ENCODE results near the gene ITSN1. TPM values are rescaled to one million over a fixed set of nuclear protein-coding genes. Genes with fewer than 3 reads are reported as not detected.
A peak's percentile ranks its signal among the peaks of the same experiment; 100 is the strongest.
"Not testable (repeated sequence)": the region's sequence is repeated elsewhere in the genome, so short reads cannot be mapped to it uniquely, and the experiment has no call there.

ITSN1 gene
- total RNA-seq, 4 donors from 2014 or later, result 37.0 to 123 (median 61.1) TPM

DNA sequence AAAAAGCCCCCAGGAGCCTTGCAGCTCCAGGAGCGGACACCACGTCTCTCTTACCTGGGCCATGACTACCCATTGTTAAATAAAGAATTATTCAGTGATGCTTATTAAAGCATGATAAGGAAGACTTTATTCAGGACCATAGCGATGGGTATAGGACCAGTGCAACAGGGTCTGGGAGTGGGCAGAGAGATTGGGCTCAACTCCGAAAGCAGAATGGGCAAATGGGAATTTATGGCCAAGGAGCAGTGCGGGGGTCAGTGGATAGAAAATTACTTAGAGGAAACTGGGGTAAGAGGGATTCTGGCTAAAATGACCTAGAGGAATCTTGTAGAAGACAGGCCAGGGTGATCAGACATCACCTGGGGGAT is 273.9 kb downstream of the ITSN1 start:
- DNase-seq, result no peak
- in situ Hi-C loops (cut with MboI; ENCODE audit: low pct_ligation_motif_present in 1 of 4, low pct_unique_long_range_greater_than_20kb in 1 of 4, low sequenced_read_pairs in 3 of 4) (loop anchor here (25.0 kb wide), 2 partner anchors 696 to 721 kb away; partner anchors contain the start of gene RCAN1 (in 3 of the 4)), intact Hi-C loops (cut with DNase I; ENCODE audit: low total_unique reads) (no loop called here)
- Histone ChIP-seq H3K27me3 (no peaks in the 10 kb centered on the region), H3K36me3 (peaks cover 0 to 20% (median 6%) of the 10 kb centered on the region in 4 donors), H3K9me3 (no peaks in the 10 kb centered on the region), H3K27ac (peak overlapping the region; percentile 80 to 90 (median 88)), H3K4me1 (peaks cover 0 to 24% (median 18%) of the 10 kb centered on the region in 4 donors), H3K4me3 (peak overlapping the region; percentile 7 to 88 (median 74))
- TF ChIP-seq POLR2AphosphoS5 (IDR thresholded peaks at IDR 0.05), result no peak
- TF ChIP-seq POLR2A (IDR thresholded peaks at IDR 0.05), result no peak
- TF ChIP-seq, protein P1, sequence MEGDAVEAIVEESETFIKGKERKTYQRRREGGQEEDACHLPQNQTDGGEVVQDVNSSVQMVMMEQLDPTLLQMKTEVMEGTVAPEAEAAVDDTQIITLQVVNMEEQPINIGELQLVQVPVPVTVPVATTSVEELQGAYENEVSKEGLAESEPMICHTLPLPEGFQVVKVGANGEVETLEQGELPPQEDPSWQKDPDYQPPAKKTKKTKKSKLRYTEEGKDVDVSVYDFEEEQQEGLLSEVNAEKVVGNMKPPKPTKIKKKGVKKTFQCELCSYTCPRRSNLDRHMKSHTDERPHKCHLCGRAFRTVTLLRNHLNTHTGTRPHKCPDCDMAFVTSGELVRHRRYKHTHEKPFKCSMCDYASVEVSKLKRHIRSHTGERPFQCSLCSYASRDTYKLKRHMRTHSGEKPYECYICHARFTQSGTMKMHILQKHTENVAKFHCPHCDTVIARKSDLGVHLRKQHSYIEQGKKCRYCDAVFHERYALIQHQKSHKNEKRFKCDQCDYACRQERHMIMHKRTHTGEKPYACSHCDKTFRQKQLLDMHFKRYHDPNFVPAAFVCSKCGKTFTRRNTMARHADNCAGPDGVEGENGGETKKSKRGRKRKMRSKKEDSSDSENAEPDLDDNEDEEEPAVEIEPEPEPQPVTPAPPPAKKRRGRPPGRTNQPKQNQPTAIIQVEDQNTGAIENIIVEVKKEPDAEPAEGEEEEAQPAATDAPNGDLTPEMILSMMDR (IDR thresholded peaks at IDR 0.05), result no peak
- no peak for TF ChIP-seq EP300 (IDR thresholded peaks at IDR 0.05; ENCODE audit: low read depth)
- WGBS, 2 donors (ENCODE audit: low coverage in 1 of 2), result 60% methylated on average over 5 of the region's 5 CpGs; no CpG with 5 or more reads in 1 of the 2 donors

DNA sequence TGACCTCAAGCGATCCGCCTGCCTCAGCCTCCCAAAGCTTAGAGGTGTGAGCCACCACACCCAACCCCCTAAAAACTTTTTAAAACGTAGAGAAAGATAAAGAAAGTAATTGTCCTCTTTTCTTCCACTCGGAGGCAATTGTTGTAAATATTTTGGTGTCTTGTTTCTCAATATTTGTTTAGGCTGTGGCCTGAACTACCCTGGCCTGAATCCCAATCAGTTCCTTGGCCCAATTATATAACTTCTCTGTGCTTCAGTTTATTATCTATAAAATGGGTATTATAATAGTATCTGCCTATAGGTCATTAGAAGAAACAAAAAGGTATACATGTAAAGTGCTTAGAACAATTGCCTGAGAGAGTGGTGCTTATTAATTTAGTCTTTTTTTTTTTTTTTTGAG is 275.1 kb downstream of the ITSN1 start:
- H3K27me3 ChIP-seq, result no peaks in the 10 kb centered on the region
- no peak overlapping the region for H3K4me3 ChIP-seq
- H3K27ac ChIP-seq, result no peak overlapping the region
- H3K36me3 ChIP-seq, result peaks cover 0 to 8% (median 3%) of the 10 kb centered on the region in 4 donors
- intact Hi-C loops (cut with DNase I; ENCODE audit: low total_unique reads), result no loop called here
- H3K4me1 ChIP-seq, result peaks cover 0 to 24% (median 18%) of the 10 kb centered on the region in 4 donors
- H3K9me3 ChIP-seq, result no peaks in the 10 kb centered on the region
- TF ChIP-seq, protein P1 (IDR thresholded peaks at IDR 0.05), result no peak
- TF ChIP-seq POLR2A (IDR thresholded peaks at IDR 0.05) (no peak), EP300 (IDR thresholded peaks at IDR 0.05; ENCODE audit: low read depth) (no peak), POLR2AphosphoS5 (IDR thresholded peaks at IDR 0.05) (no peak)
- 63 to 67% methylated on average over 2 to 4 of the region's 4 CpGs for WGBS, 2 donors (ENCODE audit: low coverage in 1 of 2)
- in situ Hi-C loops (cut with MboI; ENCODE audit: low pct_ligation_motif_present in 1 of 4, low pct_unique_long_range_greater_than_20kb in 1 of 4, low sequenced_read_pairs in 3 of 4), result loop anchor here (25.0 kb wide), 2 partner anchors 695 to 720 kb away; partner anchors contain the start of gene RCAN1 (in 3 of the 4)
- no peak for DNase-seq

DNA sequence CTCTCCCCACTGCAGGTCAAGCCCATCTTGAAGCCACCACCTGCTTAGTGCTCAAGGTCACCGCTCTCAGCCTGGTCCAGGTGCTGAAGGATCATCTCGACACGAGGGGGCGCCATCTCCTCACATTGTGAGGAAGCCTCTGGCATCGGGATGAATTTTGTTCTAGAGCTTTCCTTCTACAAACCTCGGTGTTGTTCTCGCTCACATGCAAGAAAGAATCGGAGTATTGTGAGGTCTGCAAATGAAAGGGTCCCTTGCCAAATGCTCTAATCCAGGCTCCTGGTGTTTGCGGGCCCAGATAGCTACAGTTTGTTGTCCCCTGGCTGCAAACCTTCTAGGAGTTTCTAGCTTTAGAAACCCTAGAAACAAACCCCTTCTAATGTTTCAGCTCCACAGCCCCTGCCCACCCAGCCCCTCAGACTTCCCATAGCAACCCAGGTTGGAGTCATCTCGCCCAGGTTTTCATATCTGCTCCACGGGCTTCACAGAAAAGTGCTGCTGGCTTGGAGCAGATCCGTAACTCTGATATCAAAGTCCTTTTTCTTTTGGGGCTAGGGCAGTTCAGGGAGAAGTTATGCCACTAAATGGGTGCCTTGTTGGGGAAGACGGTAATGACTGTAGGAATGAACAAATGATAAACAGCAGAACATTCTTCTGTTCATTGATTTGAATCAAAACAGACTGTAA is 281.9 kb downstream of the ITSN1 start:
- TF ChIP-seq POLR2AphosphoS5 (IDR thresholded peaks at IDR 0.05), result no peak
- TF ChIP-seq, protein P1 (IDR thresholded peaks at IDR 0.05), result peak; percentile 89 to 95 (median 91)
- Histone ChIP-seq H3K27ac (peak overlapping the region; percentile 28 to 54 (median 38)), H3K27me3 (no peaks in the 10 kb centered on the region), H3K4me3 (peak overlapping the region in 1 of 4 donors; percentile 20), H3K36me3 (no peaks in the 10 kb centered on the region), H3K4me1 (peaks cover 4 to 10% (median 8%) of the 10 kb centered on the region in 4 donors), H3K9me3 (no peaks in the 10 kb centered on the region)
- intact Hi-C loops (cut with DNase I; ENCODE audit: low total_unique reads) (no loop called here), in situ Hi-C loops (cut with MboI; ENCODE audit: low pct_ligation_motif_present in 1 of 4, low pct_unique_long_range_greater_than_20kb in 1 of 4, low sequenced_read_pairs in 3 of 4) (loop anchor here (10.0 to 25.0 kb wide), 3 partner anchors 281 to 713 kb away; partner anchors contain the start of gene RCAN1 (in 3 of the 4))
- 20% methylated on average over 13 of the region's 13 CpGs; no CpG with 5 or more reads in 1 of the 2 donors for WGBS, 2 donors (ENCODE audit: low coverage in 1 of 2)
- peak; percentile 94 for DNase-seq

DNA sequence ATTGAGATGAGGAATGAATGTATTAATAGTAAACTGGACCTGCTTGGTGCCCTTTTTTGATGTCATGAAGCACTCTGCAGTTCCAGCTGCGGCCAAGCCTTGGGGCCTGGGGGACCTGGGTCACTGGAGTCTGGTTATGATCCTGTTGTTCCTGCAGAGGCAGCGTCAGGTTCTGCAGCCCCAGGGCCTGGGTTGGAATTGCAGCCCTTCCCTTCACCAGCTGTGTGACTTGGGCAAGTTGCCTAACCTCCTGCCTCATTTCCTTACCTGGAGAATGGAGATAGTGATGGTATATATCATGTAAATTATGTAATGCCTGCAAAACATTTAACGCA is 282.4 kb downstream of the ITSN1 start:
- WGBS, 2 donors (ENCODE audit: low coverage in 1 of 2), result 31 to 64% methylated on average over 2 to 3 of the region's 3 CpGs
- peak; percentile 29 for DNase-seq
- in situ Hi-C loops (cut with MboI; ENCODE audit: low pct_ligation_motif_present in 1 of 4, low pct_unique_long_range_greater_than_20kb in 1 of 4, low sequenced_read_pairs in 3 of 4), result loop anchor here (10.0 to 25.0 kb wide), 4 partner anchors 280 to 713 kb away; partner anchors contain the start of gene RCAN1 (in 3 of the 4)
- peak overlapping the region; percentile 28 to 54 (median 38) for H3K27ac ChIP-seq
- intact Hi-C loops (cut with DNase I; ENCODE audit: low total_unique reads), result no loop called here
- TF ChIP-seq POLR2A (IDR thresholded peaks at IDR 0.05), result no peak
- peaks cover 4 to 10% (median 8%) of the 10 kb centered on the region in 4 donors for H3K4me1 ChIP-seq
- H3K4me3 ChIP-seq, result no peak overlapping the region
- no peaks in the 10 kb centered on the region for H3K9me3 ChIP-seq
- H3K27me3 ChIP-seq, result no peaks in the 10 kb centered on the region
- H3K36me3 ChIP-seq, result no peaks in the 10 kb centered on the region

DNA sequence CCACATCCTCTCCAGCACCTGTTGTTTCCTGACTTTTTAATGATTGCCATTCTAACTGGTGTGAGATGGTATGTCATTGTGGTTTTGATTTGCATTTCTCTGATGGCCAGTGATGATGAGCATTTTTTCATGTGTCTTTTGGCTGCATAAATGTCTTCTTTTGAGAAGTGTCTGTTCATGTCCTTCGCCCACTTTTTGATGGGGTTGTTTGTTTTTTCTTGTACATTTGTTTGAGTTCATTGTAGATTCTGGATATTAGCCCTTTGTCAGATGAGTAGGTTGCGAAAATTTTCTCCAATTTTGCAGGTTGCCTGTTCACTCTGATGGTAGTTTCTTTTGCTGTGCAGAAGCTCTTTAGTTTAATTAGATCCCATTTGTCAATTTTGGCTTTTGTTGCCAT is 283.9 kb downstream of the ITSN1 start:
- H3K9me3 ChIP-seq; H3K4me3 ChIP-seq; DNase-seq; H3K4me1 ChIP-seq; H3K27me3 ChIP-seq; intact Hi-C loops (cut with DNase I; ENCODE audit: low total_unique reads); H3K36me3 ChIP-seq; H3K27ac ChIP-seq: not testable (repeated sequence)
- in situ Hi-C loops (cut with MboI; ENCODE audit: low pct_ligation_motif_present in 1 of 4, low pct_unique_long_range_greater_than_20kb in 1 of 4, low sequenced_read_pairs in 3 of 4), result loop anchor here in 2 of 4 donors (10.0 to 25.0 kb wide), 2 partner anchors 279 to 286 kb away; no protein-coding TSS in a partner anchor
- 86% methylated on average over 2 of the region's 2 CpGs; no CpG with 5 or more reads in 1 of the 2 donors for WGBS, 2 donors (ENCODE audit: low coverage in 1 of 2)
